ENCODE data around the gene INSIG2. TPM values are rescaled to one million over a fixed set of nuclear protein-coding genes. Genes with fewer than 3 reads are reported as not detected.

Gene INSIG2
- total RNA-seq, 1 experiment from 2014 or later, result 10.7 TPM

DNA sequence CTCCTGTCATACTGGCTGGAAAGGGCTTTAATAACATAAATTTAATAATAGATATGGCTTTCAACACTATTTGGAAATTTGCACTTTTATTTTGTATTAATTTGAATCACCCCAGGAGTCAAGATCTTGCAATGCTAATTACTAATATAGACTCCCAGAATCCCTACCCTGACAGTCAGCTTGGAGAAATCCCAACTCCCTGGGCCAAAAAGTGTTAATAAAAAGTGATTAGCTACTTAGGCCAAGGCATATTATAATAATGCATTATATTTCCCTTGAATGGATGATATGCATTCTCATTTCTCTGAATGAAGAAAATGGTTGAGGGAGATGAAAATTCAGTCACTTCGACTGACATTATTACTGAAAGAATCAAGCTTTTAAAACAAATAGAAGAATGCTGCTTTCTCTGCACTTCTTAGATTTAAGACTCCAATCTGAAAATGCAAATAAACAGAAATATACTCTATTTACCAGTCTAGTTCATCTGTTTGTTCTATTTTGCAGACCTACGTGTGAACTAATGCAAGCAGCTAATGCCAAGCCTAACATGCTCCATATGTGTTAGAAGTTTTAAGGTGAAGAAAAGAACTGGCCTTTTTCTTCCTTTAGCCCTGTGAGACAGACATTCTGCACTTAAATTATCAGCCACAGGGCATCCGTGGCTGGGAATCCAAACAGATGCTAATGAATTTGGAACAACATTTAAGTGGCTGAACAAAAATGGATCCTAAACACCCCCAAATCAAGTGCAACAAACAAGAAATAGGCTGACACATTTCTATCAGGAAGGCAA, 33.9 kb upstream of the INSIG2 start:
- H3K27me3 Mint-ChIP-seq (ENCODE audit: low read depth), result 0 out of 2 replicates have a peak, but pooled peaks cover 2% of the 10 kb centered on the region
- no peak for ATAC-seq
- no peak for DNase-seq (ENCODE audit: low spot score)
- ChIA-PET POLR2A (no interaction called here), CTCF (interaction anchor here (3.1 kb wide), 1 partner anchor 8 kb away, joined by 19 read pairs; no protein-coding TSS in a partner anchor)
- no peak overlapping the region for H3K4me3 Mint-ChIP-seq
- TF ChIP-seq NFATC4 (CRISPR knock-in tag; IDR thresholded peaks at IDR 0.05) (no peak), ZNF396 (CRISPR knock-in tag; IDR thresholded peaks at IDR 0.05; ENCODE audit: borderline replicate concordance) (no peak), SMAD4 (CRISPR knock-in tag; IDR thresholded peaks at IDR 0.05) (no peak), MXD4 (CRISPR knock-in tag; IDR thresholded peaks at IDR 0.05; ENCODE audit: borderline replicate concordance) (no peak), IRF2 (CRISPR knock-in tag; IDR thresholded peaks at IDR 0.05; ENCODE audit: borderline replicate concordance, low read depth) (no peak), JAZF1 (CRISPR knock-in tag; IDR thresholded peaks at IDR 0.05) (no peak), ZBTB21 (CRISPR knock-in tag; IDR thresholded peaks at IDR 0.05; ENCODE audit: borderline replicate concordance) (no peak)
- no peak overlapping the region for H3K27ac Mint-ChIP-seq
- peaks cover 10% of the 10 kb centered on the region for H3K4me1 Mint-ChIP-seq
- no peaks in the 10 kb centered on the region for H3K9me3 Mint-ChIP-seq
- no peaks in the 10 kb centered on the region for H3K36me3 Mint-ChIP-seq

DNA sequence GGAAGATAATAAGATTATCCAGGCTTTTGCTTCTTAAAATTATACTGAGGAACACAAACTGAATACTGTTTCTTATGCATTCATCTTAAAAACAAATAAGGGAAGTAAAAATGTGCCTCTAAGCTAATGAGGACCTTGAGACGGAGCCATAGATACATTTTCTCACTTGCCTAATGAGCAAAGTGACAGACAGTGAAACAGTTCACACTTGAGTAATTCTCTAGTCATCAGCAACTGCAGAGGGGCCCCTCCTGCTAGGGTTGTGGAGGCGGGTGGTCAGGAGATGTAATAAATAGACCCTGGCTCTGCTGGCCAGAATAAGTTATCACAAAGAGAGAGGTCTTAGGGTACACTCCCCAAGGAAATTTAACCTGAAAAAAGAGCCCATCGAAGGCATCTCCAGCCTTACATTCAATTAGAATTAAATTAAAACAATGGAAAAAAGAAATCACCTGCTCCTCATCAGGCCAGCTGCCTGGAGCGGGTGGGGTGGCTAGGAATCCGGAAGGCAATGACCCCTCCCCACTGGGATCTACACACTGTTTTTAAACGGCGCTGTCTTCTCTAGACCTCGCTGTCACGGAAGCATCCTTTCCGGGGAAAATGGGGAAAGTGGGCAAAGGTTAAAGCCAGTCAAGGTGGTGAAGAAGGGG, 32.6 kb upstream of the INSIG2 start:
- Mint-ChIP-seq H3K27ac (no peak overlapping the region), H3K36me3 (no peaks in the 10 kb centered on the region), H3K27me3 (ENCODE audit: low read depth) (no peaks in the 10 kb centered on the region), H3K9me3 (no peaks in the 10 kb centered on the region), H3K4me1 (peaks cover 3% of the 10 kb centered on the region), H3K4me3 (no peak overlapping the region)
- ATAC-seq, result no peak
- POLR2A ChIA-PET, result no interaction called here
- no peak for DNase-seq (ENCODE audit: low spot score)
- no peak for TF ChIP-seq ZNF121 (CRISPR knock-in tag; IDR thresholded peaks at IDR 0.05)
- CTCF ChIA-PET, result interaction anchor here (1.4 to 3.1 kb wide), 2 partner anchors 9 to 52 kb away, joined by 3 to 19 read pairs; no protein-coding TSS in a partner anchor

DNA sequence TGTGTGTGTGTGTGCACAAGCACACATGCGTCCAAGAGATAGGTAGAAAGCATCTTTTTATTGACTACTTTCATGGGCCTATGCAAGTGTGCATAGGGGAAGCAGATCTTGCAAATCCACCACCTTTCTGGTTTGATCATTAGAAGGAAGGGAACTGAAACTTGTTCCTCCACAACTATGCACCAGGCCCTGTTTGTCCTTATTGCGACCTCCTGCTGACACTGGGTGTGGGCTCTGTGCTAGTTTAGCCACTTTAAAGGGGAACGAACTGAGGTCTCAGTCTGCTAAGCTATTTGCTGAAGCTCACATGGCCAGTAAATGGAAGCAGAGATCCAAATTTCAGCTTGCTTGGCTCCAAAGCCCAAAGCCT, 32.1 kb upstream of the INSIG2 start:
- Mint-ChIP-seq H3K9me3 (no peaks in the 10 kb centered on the region), H3K27me3 (ENCODE audit: low read depth) (no peaks in the 10 kb centered on the region), H3K27ac (no peak overlapping the region), H3K4me1 (no peaks in the 10 kb centered on the region), H3K4me3 (no peak overlapping the region), H3K36me3 (no peaks in the 10 kb centered on the region)
- no peak for DNase-seq (ENCODE audit: low spot score)
- CTCF ChIA-PET, result interaction anchor here (0.9 to 3.1 kb wide), 3 partner anchors 10 to 53 kb away, joined by 3 to 19 read pairs (median 3); no protein-coding TSS in a partner anchor
- TF ChIP-seq, protein P1, sequence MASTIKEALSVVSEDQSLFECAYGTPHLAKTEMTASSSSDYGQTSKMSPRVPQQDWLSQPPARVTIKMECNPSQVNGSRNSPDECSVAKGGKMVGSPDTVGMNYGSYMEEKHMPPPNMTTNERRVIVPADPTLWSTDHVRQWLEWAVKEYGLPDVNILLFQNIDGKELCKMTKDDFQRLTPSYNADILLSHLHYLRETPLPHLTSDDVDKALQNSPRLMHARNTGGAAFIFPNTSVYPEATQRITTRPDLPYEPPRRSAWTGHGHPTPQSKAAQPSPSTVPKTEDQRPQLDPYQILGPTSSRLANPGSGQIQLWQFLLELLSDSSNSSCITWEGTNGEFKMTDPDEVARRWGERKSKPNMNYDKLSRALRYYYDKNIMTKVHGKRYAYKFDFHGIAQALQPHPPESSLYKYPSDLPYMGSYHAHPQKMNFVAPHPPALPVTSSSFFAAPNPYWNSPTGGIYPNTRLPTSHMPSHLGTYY (CRISPR knock-in tag; IDR thresholded peaks at IDR 0.05), result no peak
- no peak for TF ChIP-seq FOXK1 (CRISPR knock-in tag; IDR thresholded peaks at IDR 0.05)
- TF ChIP-seq, protein P2, sequence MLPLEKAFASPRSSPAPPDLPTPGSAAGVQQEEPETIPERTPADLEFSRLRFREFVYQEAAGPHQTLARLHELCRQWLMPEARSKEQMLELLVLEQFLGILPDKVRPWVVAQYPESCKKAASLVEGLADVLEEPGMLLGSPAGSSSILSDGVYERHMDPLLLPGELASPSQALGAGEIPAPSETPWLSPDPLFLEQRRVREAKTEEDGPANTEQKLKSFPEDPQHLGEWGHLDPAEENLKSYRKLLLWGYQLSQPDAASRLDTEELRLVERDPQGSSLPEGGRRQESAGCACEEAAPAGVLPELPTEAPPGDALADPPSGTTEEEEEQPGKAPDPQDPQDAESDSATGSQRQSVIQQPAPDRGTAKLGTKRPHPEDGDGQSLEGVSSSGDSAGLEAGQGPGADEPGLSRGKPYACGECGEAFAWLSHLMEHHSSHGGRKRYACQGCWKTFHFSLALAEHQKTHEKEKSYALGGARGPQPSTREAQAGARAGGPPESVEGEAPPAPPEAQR (CRISPR knock-in tag; IDR thresholded peaks at IDR 0.05), result no peak
- TF ChIP-seq MYBL2 (CRISPR knock-in tag; IDR thresholded peaks at IDR 0.05), result no peak
- TF ChIP-seq JUN (CRISPR knock-in tag; IDR thresholded peaks at IDR 0.05), result no peak
- TF ChIP-seq, protein P3, sequence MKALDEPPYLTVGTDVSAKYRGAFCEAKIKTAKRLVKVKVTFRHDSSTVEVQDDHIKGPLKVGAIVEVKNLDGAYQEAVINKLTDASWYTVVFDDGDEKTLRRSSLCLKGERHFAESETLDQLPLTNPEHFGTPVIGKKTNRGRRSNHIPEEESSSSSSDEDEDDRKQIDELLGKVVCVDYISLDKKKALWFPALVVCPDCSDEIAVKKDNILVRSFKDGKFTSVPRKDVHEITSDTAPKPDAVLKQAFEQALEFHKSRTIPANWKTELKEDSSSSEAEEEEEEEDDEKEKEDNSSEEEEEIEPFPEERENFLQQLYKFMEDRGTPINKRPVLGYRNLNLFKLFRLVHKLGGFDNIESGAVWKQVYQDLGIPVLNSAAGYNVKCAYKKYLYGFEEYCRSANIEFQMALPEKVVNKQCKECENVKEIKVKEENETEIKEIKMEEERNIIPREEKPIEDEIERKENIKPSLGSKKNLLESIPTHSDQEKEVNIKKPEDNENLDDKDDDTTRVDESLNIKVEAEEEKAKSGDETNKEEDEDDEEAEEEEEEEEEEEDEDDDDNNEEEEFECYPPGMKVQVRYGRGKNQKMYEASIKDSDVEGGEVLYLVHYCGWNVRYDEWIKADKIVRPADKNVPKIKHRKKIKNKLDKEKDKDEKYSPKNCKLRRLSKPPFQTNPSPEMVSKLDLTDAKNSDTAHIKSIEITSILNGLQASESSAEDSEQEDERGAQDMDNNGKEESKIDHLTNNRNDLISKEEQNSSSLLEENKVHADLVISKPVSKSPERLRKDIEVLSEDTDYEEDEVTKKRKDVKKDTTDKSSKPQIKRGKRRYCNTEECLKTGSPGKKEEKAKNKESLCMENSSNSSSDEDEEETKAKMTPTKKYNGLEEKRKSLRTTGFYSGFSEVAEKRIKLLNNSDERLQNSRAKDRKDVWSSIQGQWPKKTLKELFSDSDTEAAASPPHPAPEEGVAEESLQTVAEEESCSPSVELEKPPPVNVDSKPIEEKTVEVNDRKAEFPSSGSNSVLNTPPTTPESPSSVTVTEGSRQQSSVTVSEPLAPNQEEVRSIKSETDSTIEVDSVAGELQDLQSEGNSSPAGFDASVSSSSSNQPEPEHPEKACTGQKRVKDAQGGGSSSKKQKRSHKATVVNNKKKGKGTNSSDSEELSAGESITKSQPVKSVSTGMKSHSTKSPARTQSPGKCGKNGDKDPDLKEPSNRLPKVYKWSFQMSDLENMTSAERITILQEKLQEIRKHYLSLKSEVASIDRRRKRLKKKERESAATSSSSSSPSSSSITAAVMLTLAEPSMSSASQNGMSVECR (CRISPR knock-in tag; IDR thresholded peaks at IDR 0.05; ENCODE audit: borderline replicate concordance), result no peak
- TF ChIP-seq ELF4 (CRISPR knock-in tag; IDR thresholded peaks at IDR 0.05; ENCODE audit: low read depth), result no peak
- no peak for TF ChIP-seq CBFB (CRISPR knock-in tag; IDR thresholded peaks at IDR 0.05; ENCODE audit: low read depth)
- TF ChIP-seq NFATC4 (CRISPR knock-in tag; IDR thresholded peaks at IDR 0.05), result no peak
- TF ChIP-seq, protein P4, sequence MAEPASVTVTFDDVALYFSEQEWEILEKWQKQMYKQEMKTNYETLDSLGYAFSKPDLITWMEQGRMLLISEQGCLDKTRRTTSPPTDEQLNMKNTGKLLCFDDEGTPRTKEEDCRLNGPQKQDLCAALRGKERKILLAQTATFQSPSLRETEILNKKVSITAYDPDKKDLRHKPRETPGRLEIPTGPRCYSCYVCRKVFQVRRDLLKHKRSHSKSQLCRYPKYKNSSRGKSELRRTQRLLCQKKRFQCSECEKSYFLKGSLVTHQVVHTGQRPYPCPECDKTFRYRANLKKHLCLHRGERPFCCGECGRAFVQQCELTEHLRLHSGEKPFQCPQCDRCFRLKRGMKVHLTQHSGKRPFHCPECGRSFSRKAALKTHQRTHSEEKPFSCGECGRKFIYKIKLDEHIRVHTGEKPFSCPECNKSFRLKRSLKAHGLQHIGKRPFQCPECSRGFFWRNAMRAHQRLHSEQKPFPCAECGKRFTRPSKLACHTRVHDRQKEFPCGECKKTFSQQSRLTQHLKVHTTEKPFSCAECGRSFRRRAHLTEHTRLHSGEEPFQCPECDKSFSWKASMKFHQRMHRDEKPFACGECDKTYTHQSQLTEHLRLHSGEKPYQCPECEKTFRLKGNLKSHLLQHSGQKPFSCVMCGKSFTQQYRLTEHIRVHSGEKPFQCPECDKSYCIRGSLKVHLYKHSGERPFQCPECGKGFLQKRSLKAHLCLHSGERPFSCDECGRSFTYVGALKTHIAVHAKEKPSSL (CRISPR knock-in tag; conservative IDR thresholded peaks at IDR 0.05), result no peak
- TF ChIP-seq, protein P5, sequence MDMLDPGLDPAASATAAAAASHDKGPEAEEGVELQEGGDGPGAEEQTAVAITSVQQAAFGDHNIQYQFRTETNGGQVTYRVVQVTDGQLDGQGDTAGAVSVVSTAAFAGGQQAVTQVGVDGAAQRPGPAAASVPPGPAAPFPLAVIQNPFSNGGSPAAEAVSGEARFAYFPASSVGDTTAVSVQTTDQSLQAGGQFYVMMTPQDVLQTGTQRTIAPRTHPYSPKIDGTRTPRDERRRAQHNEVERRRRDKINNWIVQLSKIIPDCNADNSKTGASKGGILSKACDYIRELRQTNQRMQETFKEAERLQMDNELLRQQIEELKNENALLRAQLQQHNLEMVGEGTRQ (CRISPR knock-in tag; IDR thresholded peaks at IDR 0.05), result no peak
- TF ChIP-seq ZNF121 (CRISPR knock-in tag; IDR thresholded peaks at IDR 0.05), result no peak
- no peak for TF ChIP-seq KAT7 (CRISPR knock-in tag; IDR thresholded peaks at IDR 0.05; ENCODE audit: borderline replicate concordance)
- POLR2A ChIA-PET, result no interaction called here
- ATAC-seq, result no peak

All from WTC11 (cell line).